Liver (tissue), 9 donors: ENCODE data around the gene EIF2B1. TPM values are rescaled to one million over a fixed set of nuclear protein-coding genes. Genes with fewer than 3 reads are reported as not detected.

ENCODE experiments used
- DNase-seq: peaks from one replicate; pipeline ENCODE4 v3.0.0-alpha.2; 2017; ENCODE audit warnings: low spot score
- H3K27ac ChIP-seq, 2 donors: one replicate each; pipeline ENCODE4 v1.7.0; 2013; ENCODE audit warnings: inconsistent platforms in 2 of 2, low read length in 2 of 2, control low read depth in 1 of 2, low read depth in 1 of 2, mild to moderate bottlenecking in 1 of 2
- H3K27me3 ChIP-seq, 4 donors: one replicate each; pipeline versions ENCODE4 v1.6.1 to v1.7.0; 2013; ENCODE audit warnings: low read length in 3 of 4, inconsistent platforms in 1 of 4, mild to moderate bottlenecking in 1 of 4, moderate library complexity in 1 of 4; ENCODE audit not compliant: control insufficient read depth in 4 of 4, insufficient read depth in 4 of 4
- H3K36me3 ChIP-seq, 4 donors: one replicate each; pipeline versions ENCODE4 v1.6.1 to v1.7.0; 2013; ENCODE audit warnings: low read length in 3 of 4, mild to moderate bottlenecking in 3 of 4, low read depth in 1 of 4, moderate library complexity in 1 of 4; ENCODE audit not compliant: control insufficient read depth in 4 of 4, insufficient read depth in 3 of 4
- H3K4me1 ChIP-seq, 4 donors: one replicate each; pipeline versions ENCODE4 v1.6.1 to v1.7.0; 2013; ENCODE audit warnings: low read length in 3 of 4, mild to moderate bottlenecking in 3 of 4, moderate library complexity in 1 of 4; ENCODE audit not compliant: control insufficient read depth in 4 of 4, insufficient read depth in 4 of 4
- H3K4me3 ChIP-seq, 3 donors: one replicate each; pipeline versions ENCODE4 v1.6.1 to v1.7.0; 2013; ENCODE audit warnings: low read length in 3 of 3, control low read depth in 1 of 3, low read depth in 1 of 3, mild to moderate bottlenecking in 1 of 3
- H3K9ac ChIP-seq, 2 donors: one replicate each; pipeline ENCODE4 v1.7.0; 2013; ENCODE audit warnings: low read length in 2 of 2, mild to moderate bottlenecking in 2 of 2, moderate library complexity in 2 of 2, control low read depth in 1 of 2, low read depth in 1 of 2
- H3K9me3 ChIP-seq, 4 donors: one replicate each; pipeline versions ENCODE4 v1.6.1 to v1.7.0; 2013; ENCODE audit warnings: low read length in 3 of 4; ENCODE audit not compliant: control insufficient read depth in 4 of 4
- ATF3 ChIP-seq: IDR thresholded peaks from 2 replicates; pipeline ENCODE4 v1.6.1; 2016; ENCODE audit warnings: antibody characterized with exemption
- CTCF ChIP-seq: fragments of 150-350 bp; IDR thresholded peaks from 2 replicates; pipeline ENCODE4 v1.5.1; 2017; ENCODE audit warnings: improper control_type of control experiment, low read depth, low read length; ENCODE audit not compliant: missing input control
- EGR1 ChIP-seq, 2 donors: IDR thresholded peaks; 2 replicates each; pipeline ENCODE4 v1.6.1; 2016 to 2018; ENCODE audit warnings: antibody characterized with exemption in 2 of 2, low read depth in 2 of 2
- FOXA1 ChIP-seq: IDR thresholded peaks from 2 replicates; pipeline ENCODE4 v1.6.1; 2016; ENCODE audit warnings: antibody characterized with exemption
- FOXA2 ChIP-seq: IDR thresholded peaks from 2 replicates; pipeline ENCODE4 v1.6.1; 2016; ENCODE audit warnings: antibody characterized with exemption
- GABPA ChIP-seq, 2 donors: IDR thresholded peaks in 1 of 2; conservative IDR thresholded peaks in 1 of 2; 2 replicates each; pipeline ENCODE4 v1.6.1; 2016; ENCODE audit warnings: antibody characterized with exemption in 2 of 2, mild to moderate bottlenecking in 1 of 2, moderate library complexity in 1 of 2
- HNF4A ChIP-seq, 2 donors: conservative IDR thresholded peaks; 2 replicates each; pipeline ENCODE4 v1.6.1; 2016; ENCODE audit warnings: antibody characterized with exemption in 2 of 2, mild to moderate bottlenecking in 2 of 2
- HNF4G ChIP-seq: IDR thresholded peaks from 2 replicates; pipeline ENCODE4 v1.6.1; 2016; ENCODE audit warnings: antibody characterized with exemption
- JUND ChIP-seq, 2 donors: IDR thresholded peaks; 2 replicates each; pipeline ENCODE4 v1.6.1; 2016; ENCODE audit warnings: antibody characterized with exemption in 2 of 2
- MAX ChIP-seq: IDR thresholded peaks from 2 replicates; pipeline ENCODE4 v1.6.1; 2016; ENCODE audit warnings: antibody characterized with exemption
- NR2F2 ChIP-seq: IDR thresholded peaks from 2 replicates; pipeline ENCODE4 v1.6.1; 2016; ENCODE audit warnings: antibody characterized with exemption
- RAD21 ChIP-seq, 2 donors: IDR thresholded peaks; 2 replicates each; pipeline ENCODE4 v1.6.1; 2016; ENCODE audit warnings: antibody characterized with exemption in 2 of 2, mild to moderate bottlenecking in 2 of 2
- REST ChIP-seq: IDR thresholded peaks from 2 replicates; pipeline ENCODE4 v1.6.1; 2016; ENCODE audit warnings: antibody characterized with exemption, mild to moderate bottlenecking
- RXRA ChIP-seq, 2 donors: IDR thresholded peaks; 2 replicates each; pipeline ENCODE4 v1.6.1; 2017 to 2018; ENCODE audit warnings: antibody characterized with exemption in 2 of 2, mild to moderate bottlenecking in 1 of 2
- SP1 ChIP-seq: IDR thresholded peaks from 2 replicates; pipeline ENCODE4 v1.6.1; 2018; ENCODE audit warnings: antibody characterized with exemption, mild to moderate bottlenecking
- TAF1 ChIP-seq: conservative IDR thresholded peaks from 2 replicates; pipeline ENCODE4 v1.6.1; 2016; ENCODE audit warnings: antibody characterized with exemption, mild to moderate bottlenecking
- YY1 ChIP-seq: IDR thresholded peaks from 2 replicates; pipeline ENCODE4 v1.6.1; 2016; ENCODE audit warnings: antibody characterized with exemption, mild to moderate bottlenecking
- ZBTB33 ChIP-seq: IDR thresholded peaks from 2 replicates; pipeline ENCODE4 v1.6.1; 2016; ENCODE audit warnings: antibody characterized with exemption
- WGBS: extraction: QIAGEN DNeasy Blood & Tissue Kit; methylation state at CpG from one replicate; pipeline ENCODE4 v1.1.7; 2013; 5-methylcytosine and 5-hydroxymethylcytosine counted together
- polyA plus RNA-seq, 2 donors: library from polyadenylated mRNA; stranded (reverse) in 1 of 2; unstranded in 1 of 2; fragments of 200-250 nt in 1 of 2; fragments of >200 nt in 1 of 2; fragmentation: Nextera tagmentation in 1 of 2; extraction: Ambion mirVana in 1 of 2; gene quantifications; one replicate each; pipeline versions ENCODE4 v1.2.1 to v1.2.3, GENCODE V29; 2013 to 2015
- total RNA-seq, 2 donors: library from RNA; depleted of rRNA; stranded (reverse); fragments of >200 nt; gene quantifications; one replicate each; pipeline ENCODE4 v1.2.3, GENCODE V29; 2014
- donor health status: healthy.
- donor health status: healthy.
- donor health status: healthy.
- donor health status: healthy.
- donor health status: healthy.

EIF2B1 gene
- total and polyA plus RNA-seq, 4 donors, result 14.0 to 34.5 (median 17.1) TPM

GRCh38 chr12:123676616-123677320 is 43.3 kb upstream of the EIF2B1 start:
- TF ChIP-seq SP1 (no peak), JUND (IDR thresholded peaks at IDR 0.05) (no peak), HNF4G (no peak), YY1 (no peak), GABPA (IDR thresholded peaks at IDR 0.05 in 1 of 2, conservative IDR thresholded peaks at IDR 0.05 in 1 of 2) (no peak), TAF1 (no peak), ATF3 (no peak), FOXA2 (no peak), NR2F2 (no peak), REST (no peak), HNF4A (conservative IDR thresholded peaks at IDR 0.05) (no peak), FOXA1 (no peak), CTCF (no peak), RAD21 (IDR thresholded peaks at IDR 0.05) (no peak), MAX (no peak), EGR1 (IDR thresholded peaks at IDR 0.05; ENCODE audit: low read depth in 2 of 2) (no peak), RXRA (IDR thresholded peaks at IDR 0.05) (no peak), ZBTB33 (no peak)
- peaks cover 0 to 2% (median 0%) of the 10 kb centered on the region in 4 donors for H3K36me3 ChIP-seq
- no peak overlapping the region for H3K4me3 ChIP-seq
- H3K9ac ChIP-seq, result no peak overlapping the region
- DNase-seq, result no peak
- no peak overlapping the region for H3K27ac ChIP-seq
- no peaks in the 10 kb centered on the region for H3K27me3 ChIP-seq
- H3K4me1 ChIP-seq, result peaks cover 0 to 2% (median under 1%) of the 10 kb centered on the region in 4 donors
- no peaks in the 10 kb centered on the region for H3K9me3 ChIP-seq
- WGBS, result 93% methylated on average over 9 of the region's 9 CpGs
